Testis (tissue), 2 donors: ENCODE data around the gene CTDSPL.

Experiments
- CTCF ChIP-seq, 3 experiments: fragments of 450-650 bp in 2 of 3; fragments of 200-600 bp in 1 of 3; sonication (generic) in 1 of 3; IDR thresholded peaks; one replicate each; pipeline ENCODE4 v1.5.1; 2016 to 2019; ENCODE audit warnings: antibody characterized with exemption in 3 of 3, mild to moderate bottlenecking in 2 of 3, moderate library complexity in 1 of 3
- POLR2A ChIP-seq: fragments of 450-650 bp; IDR thresholded peaks from one replicate; pipeline ENCODE4 v1.6.1; 2017; ENCODE audit warnings: antibody characterized with exemption, mild to moderate bottlenecking, moderate library complexity

GRCh38 chr3:37956723-37957538, 95.3 kb downstream of the CTDSPL start:
- TF ChIP-seq CTCF (IDR thresholded peaks at IDR 0.05) (no peak), POLR2A (no peak)
